Smooth muscle cell (in vitro differentiated cells): ENCODE data around the gene ASPN. TPM values are rescaled to one million over a fixed set of nuclear protein-coding genes. Genes with fewer than 3 reads are reported as not detected.
"Not testable (repeated sequence)": the region's sequence is repeated elsewhere in the genome, so short reads cannot be mapped to it uniquely, and the experiment has no call there.

ENCODE experiments used
- DNase-seq: peaks from one replicate; lab custom pipeline; 2025; ENCODE audit not compliant: unreplicated experiment; lab: John Stamatoyannopoulos, UW
- H2AFZ ChIP-seq: fragments of 200-600 bp; sonication (generic); 2 replicates; pipeline ENCODE4 v1.6.0; 2016; ENCODE audit warnings: antibody characterized with exemption, low read depth, mild to moderate bottlenecking
- H3F3A ChIP-seq: fragments of 200-600 bp; sonication (generic); 2 replicates; pipeline ENCODE4 v1.6.0; 2017; ENCODE audit warnings: antibody characterized with exemption, low read depth
- H3K27ac ChIP-seq: fragments of 200-600 bp; sonication (generic); 2 replicates; pipeline ENCODE4 v1.5.1; 2016; ENCODE audit warnings: low read depth, mild to moderate bottlenecking
- H3K27me3 ChIP-seq: fragments of 200-600 bp; sonication (generic); 2 replicates; pipeline ENCODE4 v1.6.1; 2016; ENCODE audit warnings: low read depth, mild to moderate bottlenecking
- H3K36me3 ChIP-seq: fragments of 200-600 bp; sonication (generic); 2 replicates; pipeline ENCODE4 v1.5.1; 2016; ENCODE audit warnings: low read depth
- H3K4me1 ChIP-seq: fragments of 200-600 bp; sonication (generic); 2 replicates; pipeline ENCODE4 v1.5.1; 2016; ENCODE audit warnings: low read depth
- H3K4me2 ChIP-seq: fragments of 200-600 bp; sonication (generic); 2 replicates; pipeline ENCODE4 v1.6.0; 2016; ENCODE audit warnings: mild to moderate bottlenecking
- H3K4me3 ChIP-seq: fragments of 200-600 bp; sonication (generic); 2 replicates; pipeline ENCODE4 v1.5.1; 2016; ENCODE audit warnings: mild to moderate bottlenecking
- H3K79me2 ChIP-seq: fragments of 200-600 bp; sonication (generic); 2 replicates; pipeline ENCODE4 v1.6.0; 2016; ENCODE audit warnings: low read depth, mild to moderate bottlenecking
- H3K9ac ChIP-seq: fragments of 200-600 bp; sonication (generic); 2 replicates; pipeline ENCODE4 v1.6.0; 2016; ENCODE audit warnings: low read depth
- H3K9me3 ChIP-seq: fragments of 200-600 bp; sonication (generic); replicated peaks from 2 replicates; pipeline ENCODE4 v1.5.1; 2016; ENCODE audit warnings: low read depth
- H4K20me1 ChIP-seq: fragments of 200-600 bp; sonication (generic); 2 replicates; pipeline ENCODE4 v1.6.0; 2016; ENCODE audit warnings: low read depth
- CTCF ChIP-seq: fragments of 200-600 bp; sonication (generic); IDR thresholded peaks from 2 replicates; pipeline ENCODE4 v1.5.1; 2017; ENCODE audit warnings: borderline replicate concordance, mild to moderate bottlenecking, antibody characterized with exemption; ENCODE audit not compliant: insufficient read depth, poor library complexity, severe bottlenecking
- WGBS: methylation state at CpG from one replicate; pipeline ENCODE4 v1.1.7; 2016; ENCODE audit warnings: low lambda C conversion rate; 5-methylcytosine and 5-hydroxymethylcytosine counted together
- polyA plus RNA-seq: library from polyadenylated mRNA; unstranded; fragments of >200 nt; fragmentation: Nextera tagmentation; extraction: Ambion mirVana; gene quantifications from 2 replicates; pipeline ENCODE4 v1.2.1, GENCODE V29; 2016
- total RNA-seq: library from RNA; depleted of rRNA; stranded (reverse); fragments of >200 nt; gene quantifications from 2 replicates; pipeline ENCODE4 v1.2.3, GENCODE V29; 2014

The ASPN gene
- total and polyA plus RNA-seq, 2 experiments from 2014 or later: 17.0 to 30.0 TPM

GRCh38 chr9:92414566-92414965 is 67.7 kb downstream of the ASPN start:
- no peaks in the 10 kb centered on the region for H3K4me1 ChIP-seq
- H3K4me3 ChIP-seq: no peak overlapping the region
- H3K9me3 ChIP-seq: no peaks in the 10 kb centered on the region
- H3K79me2 ChIP-seq: peaks cover 4% of the 10 kb centered on the region
- H3K27me3 ChIP-seq: no peaks in the 10 kb centered on the region
- TF ChIP-seq CTCF: no peak
- no peak for DNase-seq
- no peaks in the 10 kb centered on the region for H3F3A ChIP-seq
- WGBS: 95% methylated on average over 1 of the region's 1 CpG
- no peak overlapping the region for H3K9ac ChIP-seq
- H3K36me3 ChIP-seq: no peaks in the 10 kb centered on the region
- no peaks in the 10 kb centered on the region for H4K20me1 ChIP-seq
- no peak overlapping the region for H2AFZ ChIP-seq
- H3K4me2 ChIP-seq: no peak overlapping the region
- H3K27ac ChIP-seq: no peak overlapping the region

DNA sequence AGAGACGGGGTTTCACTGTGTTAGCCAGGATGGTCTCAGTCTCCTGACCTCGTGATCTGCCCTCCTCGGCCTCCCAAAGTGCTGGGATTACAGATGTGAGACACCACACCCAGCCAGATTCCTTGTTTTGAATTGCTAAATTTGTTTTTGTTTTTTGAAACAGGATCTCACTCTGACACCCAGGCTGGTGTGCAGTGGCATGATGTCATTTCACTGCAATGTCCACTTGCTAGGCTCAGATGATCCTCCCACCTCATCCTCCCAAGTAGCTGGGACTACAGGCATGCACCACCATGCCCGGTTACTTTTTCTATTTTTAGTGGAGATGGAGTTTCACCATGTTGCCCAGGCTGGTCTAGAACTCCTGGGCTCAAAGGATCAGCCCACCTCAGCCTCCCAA is 71.1 kb downstream of the ASPN start:
- not testable (repeated sequence) for H4K20me1 ChIP-seq, H3K27me3 ChIP-seq, H3K27ac ChIP-seq, H2AFZ ChIP-seq, H3K4me3 ChIP-seq, H3K9me3 ChIP-seq, DNase-seq, H3K36me3 ChIP-seq, H3K4me2 ChIP-seq, H3K4me1 ChIP-seq, H3F3A ChIP-seq, H3K79me2 ChIP-seq, H3K9ac ChIP-seq
- WGBS: 81% methylated on average over 4 of the region's 4 CpGs

GRCh38 chr9:92408747-92409478 is 73.4 kb downstream of the ASPN start:
- Histone ChIP-seq H3K4me1 (no peaks in the 10 kb centered on the region), H3K4me2 (no peak overlapping the region), H3K27ac (no peak overlapping the region), H3K79me2 (no peaks in the 10 kb centered on the region), H3F3A (no peaks in the 10 kb centered on the region), H3K4me3 (no peak overlapping the region), H3K27me3 (no peaks in the 10 kb centered on the region), H3K36me3 (no peaks in the 10 kb centered on the region), H3K9ac (no peak overlapping the region), H2AFZ (no peak overlapping the region), H4K20me1 (no peaks in the 10 kb centered on the region), H3K9me3 (no peaks in the 10 kb centered on the region)
- WGBS: 84% methylated on average over 2 of the region's 2 CpGs
- no peak for TF ChIP-seq CTCF
- DNase-seq: no peak

DNA sequence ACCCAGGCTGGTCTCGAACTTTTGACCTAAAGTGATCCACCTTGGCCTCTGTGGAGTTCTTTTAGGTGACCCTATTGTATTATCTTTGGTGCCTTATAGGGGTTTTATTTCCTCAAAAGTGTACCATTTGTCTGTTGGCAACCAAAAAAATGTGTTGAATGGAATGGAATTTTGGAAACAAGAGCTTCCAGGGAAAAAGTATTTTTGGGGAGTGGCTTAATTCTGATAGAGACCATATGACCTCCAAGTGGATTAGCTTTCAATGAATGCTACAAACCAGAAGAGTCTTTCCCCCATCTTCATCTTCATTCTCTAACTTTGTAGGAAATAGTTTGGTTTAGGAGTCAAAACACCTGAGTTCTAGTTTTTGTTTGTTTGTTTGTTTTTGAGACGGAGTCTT is 74.5 kb downstream of the ASPN start:
- no peak overlapping the region for H3K9ac ChIP-seq
- H3K9me3 ChIP-seq: no peaks in the 10 kb centered on the region
- no peaks in the 10 kb centered on the region for H3K4me1 ChIP-seq
- H3K27me3 ChIP-seq: no peaks in the 10 kb centered on the region
- no peak for DNase-seq
- 95% methylated on average over 2 of the region's 2 CpGs for WGBS
- H3K79me2 ChIP-seq: no peaks in the 10 kb centered on the region
- no peak for TF ChIP-seq CTCF
- no peaks in the 10 kb centered on the region for H3K36me3 ChIP-seq
- no peak overlapping the region for H3K4me3 ChIP-seq
- H3K4me2 ChIP-seq: no peak overlapping the region
- H2AFZ ChIP-seq: no peak overlapping the region
- H3K27ac ChIP-seq: no peak overlapping the region
- H3F3A ChIP-seq: no peaks in the 10 kb centered on the region
- no peaks in the 10 kb centered on the region for H4K20me1 ChIP-seq
